Cardiac fibroblast (primary cell): ENCODE measurements around the gene CORO2B.

Experiments
- DNase-seq, 2 donors: peaks; one replicate each; pipeline versions ENCODE4 v3.0.0 to v3.0.0-alpha.2; 2010; ENCODE audit warnings: low read depth in 2 of 2
- H3K4me3 ChIP-seq, 2 donors: replicated peaks in 1 of 2; 1 replicate in 1 of 2; 2 replicates in 1 of 2; pipeline ENCODE4 v1.5.1; 2011; ENCODE audit warnings: low read depth in 2 of 2, low read length in 2 of 2, mild to moderate bottlenecking in 2 of 2, moderate library complexity in 1 of 2
- CTCF ChIP-seq: IDR thresholded peaks from one replicate; pipeline ENCODE4 v1.5.1; 2011; ENCODE audit warnings: low read depth, mild to moderate bottlenecking, low read length, inconsistent platforms

Gene CORO2B

GRCh38 chr15:68565726-68566125, 13.1 kb upstream of the CORO2B start:
- H3K4me3 ChIP-seq = no peak overlapping the region
- TF ChIP-seq CTCF = no peak
- DNase-seq = no peak

- no peak overlapping the region for H3K4me3 ChIP-seq
- no peak for DNase-seq
- no peak for TF ChIP-seq CTCF
Measured at GRCh38 chr15:68566377-68566954, 12.3 kb upstream of the CORO2B start.

- TF ChIP-seq CTCF = no peak
- DNase-seq = no peak
- no peak overlapping the region for H3K4me3 ChIP-seq
Measured at GRCh38 chr15:68567345-68567744, 11.4 kb upstream of the CORO2B start.

GRCh38 chr15:68570974-68571373, 7.8 kb upstream of the CORO2B start:
- no peak for DNase-seq
- no peak overlapping the region for H3K4me3 ChIP-seq
- no peak for TF ChIP-seq CTCF

- no peak overlapping the region for H3K4me3 ChIP-seq
- no peak for TF ChIP-seq CTCF
- no peak for DNase-seq
Measured at GRCh38 chr15:68571582-68571981, 7.2 kb upstream of the CORO2B start.

- no peak overlapping the region for H3K4me3 ChIP-seq
- DNase-seq = no peak
- no peak for TF ChIP-seq CTCF
Measured at GRCh38 chr15:68572309-68572708, 6.5 kb upstream of the CORO2B start.

GRCh38 chr15:68572921-68573320, 5.9 kb upstream of the CORO2B start:
- no peak for TF ChIP-seq CTCF
- no peak overlapping the region for H3K4me3 ChIP-seq
- DNase-seq = no peak
